ENCODE results near the gene SUPT3H.

SUPT3H gene

DNA sequence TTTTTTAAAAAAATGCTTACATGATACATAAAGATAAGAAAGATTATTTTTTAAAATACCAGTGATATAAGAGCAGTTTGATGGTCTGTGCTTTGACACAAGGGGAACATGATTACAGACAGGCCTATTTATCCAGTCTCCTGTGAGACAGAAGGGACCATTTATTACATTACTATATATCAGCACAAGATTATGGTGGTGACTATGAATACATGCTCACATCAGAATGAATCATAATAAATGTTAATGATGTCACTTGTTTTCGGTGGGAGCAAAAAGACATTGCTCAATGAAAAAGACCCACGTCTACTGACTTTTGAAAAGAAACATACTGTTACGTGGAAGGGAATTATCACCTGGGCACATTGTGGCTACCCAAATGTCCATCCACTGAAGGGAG, 535.1 kb downstream of the SUPT3H start:
- CTCF ChIA-PET: no interaction called here
- TF ChIP-seq CTCF (IDR thresholded peaks at IDR 0.05; ENCODE audit: control extremely low read depth, extremely low read depth, low read depth, missing control alignments): no peak
- POLR2A ChIA-PET: no interaction called here
- no peak for DNase-seq (ENCODE audit: extremely low spot score)

GRCh38 chr6:44841829-44842228, 535.9 kb downstream of the SUPT3H start:
- ChIA-PET POLR2A (no interaction called here), CTCF (no interaction called here)

DNA sequence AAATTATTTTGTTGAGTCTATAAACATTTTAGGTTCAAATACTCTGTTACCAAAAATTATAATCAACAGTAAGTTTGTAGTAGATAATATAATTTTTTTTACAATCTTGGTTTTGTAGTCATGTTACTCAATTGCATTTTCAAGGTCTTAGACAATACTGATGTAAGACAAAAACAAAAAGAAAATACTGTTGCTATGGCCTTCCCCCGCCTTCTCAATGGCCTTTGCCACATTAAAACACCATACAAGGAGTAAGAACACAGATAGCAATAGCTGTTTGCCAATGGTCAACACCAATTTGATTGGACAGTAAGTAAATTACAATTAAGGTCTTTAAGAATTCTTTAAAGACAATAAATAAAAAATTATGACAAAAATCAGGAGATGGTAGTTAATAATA, 540.0 kb downstream of the SUPT3H start:
- TF ChIP-seq CTCF (IDR thresholded peaks at IDR 0.05; ENCODE audit: control extremely low read depth, extremely low read depth, low read depth, missing control alignments): no peak
- POLR2A ChIA-PET: no interaction called here
- DNase-seq (ENCODE audit: extremely low spot score): no peak
- CTCF ChIA-PET: interaction anchor here (1.0 to 1.3 kb wide), 2 partner anchors 21 to 182 kb away, joined by 3 to 4 read pairs; no protein-coding TSS in a partner anchor

More at GRCh38 chr6:44841829-44842228, 535.9 kb downstream of the SUPT3H start:
- TF ChIP-seq CTCF (IDR thresholded peaks at IDR 0.05; ENCODE audit: control extremely low read depth, extremely low read depth, low read depth, missing control alignments): no peak
- DNase-seq (ENCODE audit: extremely low spot score): no peak

GRCh38 chr6:44837255-44837654, 540.5 kb downstream of the SUPT3H start:
- no peak for TF ChIP-seq CTCF (IDR thresholded peaks at IDR 0.05; ENCODE audit: control extremely low read depth, extremely low read depth, low read depth, missing control alignments)
- DNase-seq (ENCODE audit: extremely low spot score): no peak
- ChIA-PET CTCF (interaction anchor here (1.0 kb wide), 1 partner anchor 20 kb away, joined by 3 read pairs; no protein-coding TSS in a partner anchor), POLR2A (no interaction called here)

GRCh38 chr6:44833248-44833647, 544.5 kb downstream of the SUPT3H start:
- no peak for DNase-seq (ENCODE audit: extremely low spot score)
- ChIA-PET CTCF (interaction anchor here (0.9 kb wide), 1 partner anchor 12 kb away, joined by 3 read pairs; no protein-coding TSS in a partner anchor), POLR2A (no interaction called here)
- TF ChIP-seq CTCF (IDR thresholded peaks at IDR 0.05; ENCODE audit: control extremely low read depth, extremely low read depth, low read depth, missing control alignments): no peak

DNA sequence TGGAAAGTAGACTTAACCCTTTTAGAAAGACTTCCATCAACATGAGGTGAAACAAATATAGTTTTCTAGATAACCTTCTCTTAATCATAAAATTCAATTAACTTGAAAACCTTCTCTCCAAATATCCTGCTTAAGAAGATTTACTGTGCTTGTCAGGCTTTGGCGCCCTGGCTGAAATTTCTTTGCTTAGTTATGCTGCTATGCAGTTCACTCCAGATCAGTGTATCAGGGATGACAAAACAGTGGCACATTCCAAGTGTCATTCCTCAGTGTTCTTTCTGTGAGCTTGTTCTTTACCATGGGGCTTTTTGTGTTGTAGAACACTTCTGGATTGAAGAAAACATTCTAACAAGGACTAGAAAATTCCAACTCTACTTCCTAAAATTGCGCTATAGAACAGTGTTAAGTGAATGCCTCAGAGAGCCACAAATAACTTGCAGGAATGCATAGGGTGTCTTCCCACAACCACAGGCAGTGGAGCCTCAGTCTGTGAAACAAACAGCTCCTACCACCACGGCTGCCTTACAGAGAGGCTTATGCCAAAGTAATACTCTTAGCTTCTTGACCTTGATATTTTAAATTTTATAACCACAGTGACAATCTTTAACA, 546.6 kb downstream of the SUPT3H start:
- POLR2A ChIA-PET: no interaction called here
- no peak for DNase-seq (ENCODE audit: extremely low spot score)
- TF ChIP-seq CTCF (IDR thresholded peaks at IDR 0.05; ENCODE audit: control extremely low read depth, extremely low read depth, low read depth, missing control alignments): no peak
- CTCF ChIA-PET: interaction anchor here (1.0 kb wide), 1 partner anchor 9 kb away, joined by 3 read pairs; no protein-coding TSS in a partner anchor
